SJCRH30 (cell line): Measurements from ENCODE around the gene SDCBP2. TPM values are rescaled to one million over a fixed set of nuclear protein-coding genes. Genes with fewer than 3 reads are reported as not detected.

Experiments
- DNase-seq, 2 experiments: peaks; one replicate each; pipeline ENCODE4 v3.0.0-alpha.2; 2015 to 2020
- H3K27ac ChIP-seq: fragments of 250-450 bp; sonication (Bioruptor Pico); 2 replicates; pipeline ENCODE4 v1.5.1; 2020; ENCODE audit warnings: mild to moderate bottlenecking, moderate library complexity
- H3K27me3 ChIP-seq: fragments of 250-450 bp; sonication (Bioruptor Pico); 2 replicates; pipeline ENCODE4 v1.5.1; 2020; ENCODE audit warnings: mild to moderate bottlenecking, moderate library complexity
- H3K36me3 ChIP-seq: fragments of 250-450 bp; sonication (Bioruptor Pico); 2 replicates; pipeline ENCODE4 v1.5.1; 2020; ENCODE audit warnings: mild to moderate bottlenecking, moderate library complexity
- H3K4me1 ChIP-seq: fragments of 250-450 bp; sonication (Bioruptor Pico); 2 replicates; pipeline ENCODE4 v1.5.1; 2020; ENCODE audit warnings: mild to moderate bottlenecking, moderate library complexity
- H3K4me3 ChIP-seq: fragments of 250-450 bp; sonication (Bioruptor Pico); 2 replicates; pipeline ENCODE4 v1.5.1; 2020; ENCODE audit warnings: mild to moderate bottlenecking, moderate library complexity
- H3K9me3 ChIP-seq: fragments of 250-450 bp; sonication (Bioruptor Pico); replicated peaks from 2 replicates; pipeline ENCODE4 v1.5.1; 2020; ENCODE audit warnings: mild to moderate bottlenecking, moderate library complexity
- total RNA-seq: library from RNA; depleted of rRNA; stranded (reverse); fragments of >200 nt; shearing (Covaris generic); gene quantifications from 2 replicates; pipeline ENCODE4 v1.2.3, GENCODE V29; 2014

SDCBP2 gene
- total RNA-seq, 1 experiment from 2014 or later = 0.71 TPM

DNA sequence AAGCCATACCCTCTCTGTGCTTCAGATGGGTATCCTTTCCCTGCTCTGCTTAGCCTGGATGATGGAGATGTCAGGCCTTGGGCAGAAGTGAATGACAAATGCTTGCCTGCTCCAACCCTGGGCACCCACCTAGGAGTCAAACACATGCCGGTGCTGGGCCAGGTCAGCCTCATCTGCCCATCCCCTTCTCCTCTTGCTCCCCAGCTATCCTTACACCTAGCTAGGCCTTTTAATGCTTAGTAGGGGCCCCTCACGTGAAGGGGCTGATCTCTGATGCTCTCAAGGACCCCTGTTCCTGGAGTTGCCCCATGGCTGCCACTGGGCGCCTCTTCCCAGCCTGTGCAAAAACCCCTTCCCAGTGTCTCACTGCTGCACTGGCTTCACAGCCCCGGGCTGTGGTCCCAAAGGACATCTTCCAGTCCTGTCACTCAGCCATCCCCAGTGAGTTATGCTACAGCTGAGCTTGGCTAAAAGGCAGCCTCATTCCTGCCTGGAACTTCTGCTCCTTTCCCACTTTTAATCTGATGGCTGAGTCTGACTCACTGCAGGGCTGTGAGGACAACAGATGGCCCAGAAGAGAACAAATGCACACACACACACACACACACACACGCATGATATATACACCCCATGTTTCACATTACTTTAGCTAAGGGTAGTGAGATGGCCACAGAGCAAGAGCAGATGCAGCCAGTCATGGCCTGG is 12.8 kb upstream of the SDCBP2 start:
- Histone ChIP-seq H3K4me3 (no peak overlapping the region), H3K27me3 (no peaks in the 10 kb centered on the region), H3K36me3 (no peaks in the 10 kb centered on the region), H3K27ac (no peak overlapping the region), H3K9me3 (no peaks in the 10 kb centered on the region), H3K4me1 (0 out of 2 replicates have a peak, but pooled peaks cover 6% of the 10 kb centered on the region)
- DNase-seq = peak in 1 of 2 experiments; percentile 42

DNA sequence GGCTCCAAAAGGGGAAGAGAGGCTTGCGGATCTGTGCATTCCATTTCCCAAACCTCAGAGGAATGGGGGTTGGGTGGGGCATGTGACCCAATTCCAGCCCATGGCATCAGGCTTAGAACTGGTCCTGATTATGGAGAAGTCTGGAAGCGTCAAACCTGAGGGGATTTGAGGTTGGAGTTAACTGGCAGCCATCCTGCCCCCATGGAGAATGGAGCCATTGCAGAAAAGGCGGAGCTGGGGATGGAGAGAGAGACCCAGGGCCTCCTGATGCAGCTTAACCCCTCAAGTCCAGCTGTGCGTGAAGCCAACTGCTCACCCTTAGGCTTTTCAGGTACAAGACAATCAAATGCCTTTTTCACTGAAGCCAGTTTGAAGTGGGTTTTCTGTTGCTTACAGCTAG is 9.9 kb upstream of the SDCBP2 start:
- Histone ChIP-seq H3K27ac (no peak overlapping the region), H3K4me1 (0 out of 2 replicates have a peak, but pooled peaks cover 6% of the 10 kb centered on the region), H3K36me3 (no peaks in the 10 kb centered on the region), H3K27me3 (no peaks in the 10 kb centered on the region), H3K9me3 (no peaks in the 10 kb centered on the region), H3K4me3 (no peak overlapping the region)
- no peak for DNase-seq

DNA sequence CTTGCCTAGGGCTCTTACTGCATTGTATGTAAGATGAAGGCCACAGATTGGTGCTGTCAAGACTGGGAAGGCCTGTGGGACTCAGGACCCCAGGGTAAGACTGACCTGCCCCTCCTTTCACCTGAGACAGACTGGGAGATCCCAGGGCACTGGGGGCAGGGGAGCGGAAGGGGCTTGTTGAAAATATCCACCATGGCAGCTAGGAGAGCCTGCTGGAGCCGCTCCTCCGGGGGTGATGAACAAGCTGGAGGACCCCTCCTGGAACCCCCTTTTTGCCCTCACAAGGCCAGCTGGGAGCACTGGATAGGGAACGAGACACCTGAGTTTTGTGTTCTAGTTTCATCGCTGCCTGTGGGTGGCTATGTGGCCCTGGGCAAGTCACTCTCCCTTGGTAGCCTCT is 9.2 kb upstream of the SDCBP2 start:
- no peak for DNase-seq

DNA sequence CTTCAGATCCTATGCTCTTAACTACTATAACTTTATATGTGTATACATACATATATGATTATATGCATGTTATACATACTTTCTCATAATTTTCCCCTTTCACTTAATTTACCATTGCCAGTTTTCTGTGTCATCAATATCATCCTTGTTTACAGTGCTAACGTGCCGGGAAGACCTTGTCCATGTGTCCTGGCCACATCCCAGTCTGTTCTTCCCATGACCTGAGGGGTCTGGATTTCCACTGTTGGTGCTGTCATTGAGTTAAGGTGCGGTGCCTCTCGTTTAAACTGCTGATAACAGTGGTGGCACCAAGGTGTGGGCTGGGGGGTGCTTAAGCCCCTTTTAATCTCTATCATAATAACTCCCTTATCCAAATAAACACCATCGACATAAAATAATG is 8.5 kb upstream of the SDCBP2 start:
- H3K4me1 ChIP-seq = 0 out of 2 replicates have a peak, but pooled peaks cover 6% of the 10 kb centered on the region
- H3K9me3 ChIP-seq = no peaks in the 10 kb centered on the region
- H3K4me3 ChIP-seq = no peak overlapping the region
- H3K36me3 ChIP-seq = no peaks in the 10 kb centered on the region
- no peaks in the 10 kb centered on the region for H3K27me3 ChIP-seq
- no peak overlapping the region for H3K27ac ChIP-seq
- no peak for DNase-seq

More for the DNA sequence above, 9.2 kb upstream of the SDCBP2 start:
- Histone ChIP-seq H3K27me3 (no peaks in the 10 kb centered on the region), H3K4me3 (no peak overlapping the region), H3K36me3 (no peaks in the 10 kb centered on the region), H3K4me1 (0 out of 2 replicates have a peak, but pooled peaks cover 6% of the 10 kb centered on the region), H3K9me3 (no peaks in the 10 kb centered on the region), H3K27ac (no peak overlapping the region)

DNA sequence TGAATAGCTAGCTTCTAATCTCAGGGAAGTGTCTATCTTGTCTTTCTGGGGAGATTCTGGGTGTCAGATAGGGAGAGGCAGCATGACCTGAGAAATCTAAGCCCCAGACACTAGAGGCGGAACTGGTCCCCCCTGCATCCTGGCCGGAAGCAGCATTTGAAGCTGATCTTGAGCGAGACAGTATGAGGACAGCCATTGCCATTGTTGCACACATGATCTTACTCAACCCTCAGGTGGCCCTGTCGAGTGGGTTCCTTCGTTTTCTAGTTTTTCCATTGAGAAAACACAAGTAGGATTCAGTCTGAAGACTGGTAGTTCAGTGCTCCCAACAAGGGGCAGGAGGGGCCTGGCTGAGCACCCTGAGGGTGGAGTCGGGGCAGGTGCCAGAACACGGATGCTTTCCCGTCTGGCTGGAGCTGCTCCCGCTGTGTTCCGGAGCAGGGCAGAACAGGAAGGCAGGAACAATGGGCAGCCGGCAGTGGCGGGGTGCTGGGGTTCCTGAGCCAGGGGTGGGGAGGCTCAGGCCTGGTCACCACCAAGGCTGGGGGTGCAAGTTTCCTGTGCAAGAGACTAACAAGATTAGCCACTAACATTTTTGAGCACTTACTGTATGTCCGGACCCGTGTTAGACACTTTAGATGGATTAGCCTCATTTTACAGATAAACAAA is 7.9 kb upstream of the SDCBP2 start:
- no peak for DNase-seq
- H3K27ac ChIP-seq = no peak overlapping the region

DNA sequence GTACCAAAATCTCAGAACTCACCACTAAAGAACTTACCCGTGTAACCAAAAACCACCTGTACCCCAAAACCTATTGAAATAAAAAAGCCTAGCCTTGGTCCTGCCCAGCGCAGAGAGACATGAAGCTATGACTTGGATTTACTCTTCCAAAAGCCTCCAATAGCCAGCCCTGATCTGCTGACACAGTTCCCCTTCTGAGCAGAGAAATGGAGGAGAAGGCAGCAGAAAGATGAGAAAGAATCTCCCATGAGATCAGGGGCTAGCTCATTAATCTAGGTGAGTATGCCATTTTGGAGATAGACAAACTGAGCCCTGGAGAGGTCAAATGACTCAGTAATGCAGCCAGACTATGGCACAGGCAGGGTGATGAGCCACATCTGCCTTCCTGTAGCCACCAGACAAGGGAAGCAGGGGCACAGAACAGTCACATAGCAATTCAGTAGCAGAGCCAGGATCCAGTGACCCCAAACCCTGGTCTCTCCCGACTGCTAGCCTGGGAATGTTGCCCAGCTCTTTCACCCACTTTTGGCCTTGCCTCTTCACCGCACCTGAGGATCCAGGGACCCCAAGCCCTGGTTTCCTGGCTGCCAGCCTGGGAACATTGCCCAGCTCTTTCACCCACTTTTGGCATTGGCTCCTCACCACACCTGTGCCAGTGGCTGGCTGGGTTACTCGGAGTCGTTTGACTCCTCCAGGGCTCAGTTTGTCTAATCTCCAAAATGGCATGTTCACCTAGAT is 7.2 kb upstream of the SDCBP2 start:
- Histone ChIP-seq H3K27ac (no peak overlapping the region), H3K4me1 (no peaks in the 10 kb centered on the region), H3K4me3 (no peak overlapping the region), H3K9me3 (no peaks in the 10 kb centered on the region), H3K36me3 (no peaks in the 10 kb centered on the region; the same call in 1 of the 2 replicates), H3K27me3 (no peaks in the 10 kb centered on the region)
- DNase-seq = no peak

More for the DNA sequence above, 7.9 kb upstream of the SDCBP2 start:
- Histone ChIP-seq H3K27me3 (no peaks in the 10 kb centered on the region), H3K9me3 (no peaks in the 10 kb centered on the region), H3K36me3 (no peaks in the 10 kb centered on the region; the same call in 1 of the 2 replicates), H3K4me3 (no peak overlapping the region), H3K4me1 (0 out of 2 replicates have a peak, but pooled peaks cover 1% of the 10 kb centered on the region)

DNA sequence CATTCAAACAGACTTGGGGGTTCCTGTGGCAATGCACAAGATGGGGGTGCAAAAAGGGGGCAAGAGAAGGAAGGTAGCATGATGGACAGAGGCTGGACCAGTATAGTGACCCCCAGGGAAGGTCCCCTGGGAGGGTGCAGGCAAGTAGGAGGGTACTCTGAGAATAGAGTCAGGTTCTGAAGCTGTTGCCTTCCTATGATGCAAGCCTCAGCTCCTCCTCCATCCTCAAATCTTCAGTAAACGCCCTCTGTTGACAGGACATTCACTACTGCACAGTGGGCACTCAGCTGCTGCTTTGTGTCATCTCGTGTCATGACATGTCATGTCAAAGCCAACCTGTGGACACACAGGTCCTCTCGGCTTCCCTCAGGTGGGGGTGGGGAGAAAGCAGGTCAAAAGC is 5.8 kb upstream of the SDCBP2 start:
- DNase-seq = no peak
- H3K4me3 ChIP-seq = no peak overlapping the region
- no peak overlapping the region for H3K27ac ChIP-seq
- no peaks in the 10 kb centered on the region for H3K9me3 ChIP-seq
- no peaks in the 10 kb centered on the region; the same call in 1 of the 2 replicates for H3K36me3 ChIP-seq
- H3K27me3 ChIP-seq = no peaks in the 10 kb centered on the region
- no peaks in the 10 kb centered on the region for H3K4me1 ChIP-seq

DNA sequence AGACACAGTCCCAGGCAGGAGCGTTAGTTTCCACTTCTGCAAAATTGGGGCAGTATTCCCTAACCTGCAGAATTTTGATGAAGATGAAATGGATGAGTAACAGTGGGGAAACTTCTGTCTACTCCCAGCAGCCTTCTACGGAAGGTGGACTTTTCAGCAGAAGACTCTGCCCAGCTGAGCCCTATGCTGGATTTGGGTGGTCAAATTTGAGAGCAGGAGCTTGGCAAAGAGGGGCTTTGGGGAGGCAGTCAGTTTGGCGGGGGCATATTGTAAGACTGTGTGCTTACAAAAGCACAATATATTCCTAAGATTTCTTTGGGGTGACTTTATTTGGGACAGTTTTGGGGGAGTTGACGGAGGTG is 5.4 kb upstream of the SDCBP2 start:
- no peak for DNase-seq
- no peaks in the 10 kb centered on the region; the same call in 1 of the 2 replicates for H3K36me3 ChIP-seq
- H3K27ac ChIP-seq = no peak overlapping the region
- H3K27me3 ChIP-seq = no peaks in the 10 kb centered on the region
- no peaks in the 10 kb centered on the region for H3K9me3 ChIP-seq
- no peak overlapping the region for H3K4me3 ChIP-seq
- no peaks in the 10 kb centered on the region for H3K4me1 ChIP-seq

DNA sequence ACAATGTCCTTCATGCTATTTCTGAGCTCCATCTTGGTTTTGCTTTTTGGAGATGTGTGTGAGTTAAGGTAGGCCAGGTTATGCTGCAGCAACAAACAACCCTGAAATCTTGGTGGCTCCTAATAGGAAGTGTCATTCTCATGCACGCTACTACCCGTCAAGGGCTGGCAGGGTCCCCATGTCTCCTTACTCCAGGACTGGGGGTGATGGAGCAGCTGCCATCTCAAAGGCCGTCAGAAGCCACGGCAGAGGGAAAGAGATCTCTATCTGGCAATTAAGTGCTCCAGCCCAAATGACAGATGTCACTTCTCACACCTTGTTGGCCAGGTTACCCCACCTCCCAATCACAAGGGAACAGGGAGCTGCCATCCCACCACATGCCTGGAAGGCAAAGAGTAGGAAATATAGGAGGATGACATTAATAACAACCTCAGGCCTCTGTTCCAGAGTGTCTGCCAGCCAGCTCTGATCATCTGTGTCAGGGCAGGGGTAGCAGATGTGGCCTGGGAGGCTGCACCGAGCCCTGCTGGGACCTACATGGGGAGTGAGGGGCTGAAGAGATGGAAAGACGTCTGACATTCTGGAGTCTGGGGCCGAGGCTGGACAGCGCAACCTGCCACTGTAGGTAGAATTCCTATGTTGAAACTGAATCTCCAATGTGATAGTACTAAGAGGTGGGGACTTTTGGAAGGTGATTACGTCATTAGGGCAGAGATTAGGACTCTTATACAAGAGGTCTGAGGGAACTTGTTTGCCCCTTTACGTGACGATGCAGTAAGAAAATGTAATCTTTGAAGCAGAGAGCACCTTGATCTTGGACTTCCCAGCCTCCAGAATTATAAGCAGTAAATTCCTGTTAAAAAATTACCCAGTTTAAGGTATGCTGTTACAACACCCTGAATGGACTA is 4.8 kb upstream of the SDCBP2 start:
- Histone ChIP-seq H3K27ac (no peak overlapping the region), H3K4me1 (no peaks in the 10 kb centered on the region), H3K36me3 (no peaks in the 10 kb centered on the region; the same call in 1 of the 2 replicates), H3K27me3 (no peaks in the 10 kb centered on the region), H3K9me3 (no peaks in the 10 kb centered on the region), H3K4me3 (no peak overlapping the region)
- no peak for DNase-seq

DNA sequence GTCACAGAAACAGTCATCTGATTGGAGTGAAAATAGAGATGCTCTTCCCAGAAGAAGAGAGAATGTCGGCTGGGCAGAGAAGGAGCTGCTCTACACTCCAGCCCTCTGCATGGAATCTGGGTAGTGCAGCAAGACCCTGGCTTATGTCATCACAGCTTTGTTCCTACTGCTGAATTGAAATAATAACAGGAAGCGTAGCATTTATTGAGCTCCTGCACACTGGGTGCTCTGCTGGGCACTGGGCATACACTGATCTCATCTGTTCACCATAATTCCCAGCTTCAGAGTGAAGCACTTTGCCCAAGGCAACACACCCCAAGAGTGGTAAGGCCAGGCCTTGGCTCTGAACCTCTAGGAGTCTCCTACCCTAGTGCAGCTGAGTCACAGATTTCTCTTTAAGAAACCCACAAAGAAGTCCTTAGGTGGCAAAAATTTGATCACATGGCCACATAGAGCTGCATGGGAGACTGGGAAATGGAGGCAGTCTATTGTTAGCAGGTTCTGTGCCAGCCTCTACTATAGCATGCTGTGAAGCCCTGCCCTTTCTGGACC is 3.9 kb upstream of the SDCBP2 start:
- Histone ChIP-seq H3K36me3 (no peaks in the 10 kb centered on the region; the same call in 1 of the 2 replicates), H3K27ac (no peak overlapping the region), H3K4me3 (no peak overlapping the region)

DNA sequence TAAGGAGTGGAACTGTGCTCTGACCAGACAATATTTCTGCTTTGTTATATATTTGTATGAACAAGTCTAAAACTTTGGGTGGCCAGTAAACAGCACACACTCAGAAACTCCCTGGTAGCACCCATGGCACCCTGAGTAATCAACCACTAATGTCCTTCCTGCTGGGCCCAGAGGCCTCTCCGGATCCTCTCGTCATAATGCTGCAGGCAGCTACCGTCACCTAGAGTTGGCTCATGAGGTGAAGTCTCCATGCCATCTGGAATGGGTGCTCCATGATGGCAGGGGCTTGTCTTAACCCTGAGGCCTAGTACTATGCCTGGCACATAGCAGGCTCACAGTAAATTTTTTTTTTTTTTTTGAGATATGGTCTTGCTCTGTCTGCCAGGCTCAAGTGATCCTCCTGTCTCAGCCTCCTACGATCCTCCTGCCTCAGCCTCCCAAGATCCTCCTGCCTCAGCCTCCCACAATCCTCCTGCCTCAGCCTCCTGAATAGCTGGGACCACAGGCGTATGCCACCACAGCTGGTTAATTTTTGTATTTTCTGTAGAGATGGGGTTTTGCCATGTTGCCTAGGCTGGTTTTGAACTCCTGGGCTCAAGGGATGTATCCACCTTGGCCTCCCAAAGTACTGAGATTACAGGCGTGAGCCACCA is 3.0 kb upstream of the SDCBP2 start:
- H3K27ac ChIP-seq = no peak overlapping the region
- no peak for DNase-seq
- H3K4me3 ChIP-seq = no peak overlapping the region
- H3K4me1 ChIP-seq = no peaks in the 10 kb centered on the region
- no peaks in the 10 kb centered on the region for H3K27me3 ChIP-seq
- H3K9me3 ChIP-seq = no peaks in the 10 kb centered on the region
- no peaks in the 10 kb centered on the region; the same call in 1 of the 2 replicates for H3K36me3 ChIP-seq

More for the DNA sequence above, 3.9 kb upstream of the SDCBP2 start:
- H3K4me1 ChIP-seq = no peaks in the 10 kb centered on the region
- H3K9me3 ChIP-seq = no peaks in the 10 kb centered on the region
- no peaks in the 10 kb centered on the region for H3K27me3 ChIP-seq
- DNase-seq = no peak

DNA sequence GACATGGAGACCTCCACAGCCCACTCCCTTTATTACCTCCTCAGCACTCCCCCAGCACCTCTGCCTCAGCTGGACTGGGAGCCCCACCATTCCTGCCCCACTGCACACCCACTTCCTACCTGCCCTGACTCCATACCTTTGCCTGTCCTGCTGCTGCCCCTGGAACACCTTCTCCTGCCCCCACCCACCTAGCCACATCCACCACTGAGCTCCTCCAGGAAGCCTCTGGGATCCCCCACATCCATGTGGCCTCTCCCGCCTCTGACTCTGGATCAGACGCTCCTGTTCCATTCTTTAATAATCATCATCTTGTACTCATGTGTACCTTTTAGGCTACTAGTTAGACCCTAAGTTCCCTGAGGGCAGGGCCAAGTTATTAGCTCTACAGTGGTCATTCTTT is 2.2 kb upstream of the SDCBP2 start:
- Histone ChIP-seq H3K9me3 (no peaks in the 10 kb centered on the region), H3K27me3 (no peaks in the 10 kb centered on the region), H3K36me3 (no peaks in the 10 kb centered on the region; the same call in 1 of the 2 replicates), H3K27ac (no peak overlapping the region), H3K4me1 (peaks cover 2% of the 10 kb centered on the region; the same call in 1 of the 2 replicates), H3K4me3 (no peak overlapping the region)
- DNase-seq = no peak

DNA sequence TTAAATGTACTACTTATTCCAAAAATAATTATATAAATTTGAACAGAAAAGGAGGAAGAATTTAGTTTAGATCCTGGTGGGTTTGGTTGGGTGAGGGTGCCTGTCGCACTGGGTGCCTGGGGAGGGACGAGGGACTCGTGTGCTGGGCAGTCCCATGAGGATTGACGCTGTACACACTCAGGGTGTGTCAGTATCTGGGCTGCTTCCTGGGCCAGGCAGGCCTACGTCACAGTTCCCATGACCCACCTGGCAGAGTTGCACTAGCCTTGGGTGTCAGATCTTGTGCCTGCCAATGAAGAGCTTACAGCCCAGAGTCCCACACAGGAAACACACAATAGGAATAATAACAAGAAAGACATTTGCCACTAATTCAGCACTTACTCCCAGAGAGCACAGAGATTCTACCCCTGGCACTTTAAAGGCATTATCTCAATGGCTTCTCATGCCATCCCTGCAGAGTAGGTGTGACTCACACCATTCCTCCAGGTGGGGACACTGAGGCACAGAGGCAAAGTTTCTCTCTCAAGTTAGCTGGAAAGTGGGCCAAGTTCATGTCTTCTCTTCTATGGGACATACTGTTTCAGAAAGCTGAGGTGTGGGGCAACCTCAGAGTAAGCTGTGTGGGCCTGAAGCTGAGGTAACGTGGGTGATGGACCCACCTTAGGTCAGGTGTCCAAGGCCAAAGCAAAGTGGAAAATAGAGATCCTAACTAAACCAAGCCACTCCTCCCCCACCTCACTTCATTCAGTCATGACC is 1.3 kb upstream of the SDCBP2 start:
- H3K4me1 ChIP-seq = peaks cover 5% of the 10 kb centered on the region; the same call in 1 of the 2 replicates
- H3K27ac ChIP-seq = no peak overlapping the region
- H3K36me3 ChIP-seq = no peaks in the 10 kb centered on the region; the same call in 1 of the 2 replicates
- no peak overlapping the region for H3K4me3 ChIP-seq
- no peak for DNase-seq
- H3K9me3 ChIP-seq = no peaks in the 10 kb centered on the region
- no peaks in the 10 kb centered on the region for H3K27me3 ChIP-seq
